Measurements from ENCODE around the gene GFRA4.
"Not testable (repeated sequence)": the region's sequence is repeated elsewhere in the genome, so short reads cannot be mapped to it uniquely, and the experiment has no call there.

GFRA4 gene

DNA sequence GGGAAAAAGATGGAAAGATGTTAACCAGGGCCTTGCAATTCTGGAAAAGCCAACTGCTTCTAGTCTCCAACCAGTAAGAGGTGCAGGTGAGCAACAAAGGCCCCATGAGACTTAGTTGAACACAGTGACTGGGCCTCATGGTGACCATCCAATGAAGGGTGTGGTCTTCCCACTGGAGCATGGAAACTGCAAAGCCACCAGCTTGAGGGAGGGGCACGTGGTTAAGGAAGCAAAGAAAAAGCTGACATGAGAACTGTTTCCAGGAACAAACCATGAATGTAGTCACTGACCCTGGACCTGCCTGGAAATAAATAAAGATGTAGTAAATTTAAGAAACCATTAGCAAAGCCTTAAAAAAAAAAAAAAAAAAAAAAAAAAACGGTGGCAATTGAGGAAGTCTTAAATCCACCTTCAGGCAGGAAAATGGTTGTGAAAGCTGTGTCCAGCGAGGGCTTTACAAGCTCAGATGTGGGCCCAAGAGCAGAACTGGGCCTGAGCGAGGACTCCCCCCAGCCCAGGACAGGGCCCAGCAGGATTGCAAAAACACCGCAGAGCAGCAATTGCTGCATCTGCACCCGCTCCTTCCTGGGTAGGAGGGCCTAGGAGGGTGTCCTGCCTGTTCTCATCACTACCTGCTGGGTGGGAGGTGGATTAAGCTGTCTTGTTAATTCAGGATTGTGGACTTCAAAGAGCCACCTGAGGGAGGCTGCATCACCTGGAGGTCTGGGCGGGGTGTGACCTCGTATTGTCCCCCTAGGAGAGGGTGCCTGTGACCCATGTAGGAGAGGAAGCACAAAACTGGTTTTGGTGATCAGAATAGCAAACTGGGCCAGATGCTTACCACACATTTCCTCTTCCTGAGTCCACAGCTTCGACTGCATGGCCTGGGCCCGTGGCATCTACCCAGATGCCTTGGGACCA lies 10.3 kb downstream of the GFRA4 start:
- peak in 1 of 3 donors; percentile 40 for DNase-seq

DNA sequence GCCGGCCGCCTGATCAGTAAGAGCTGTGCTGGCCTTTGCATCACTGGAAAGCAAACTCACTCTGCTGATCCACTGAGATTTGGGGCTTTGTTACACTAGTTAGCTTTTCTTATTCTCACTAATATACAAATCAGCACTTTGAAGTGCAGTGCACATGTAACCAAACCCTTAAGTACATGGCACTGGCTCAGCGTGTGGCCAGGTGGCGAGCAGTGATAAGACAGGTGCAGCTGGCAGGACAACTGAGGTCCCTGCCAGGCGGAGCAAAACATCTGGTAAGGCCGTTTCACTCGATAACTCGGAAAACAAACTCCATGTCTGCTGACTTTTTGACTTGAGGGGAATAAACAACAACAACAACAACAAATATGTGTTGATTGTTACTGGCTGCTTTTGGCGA lies 11.0 kb downstream of the GFRA4 start:
- peak in 1 of 3 donors; percentile 21 for DNase-seq

DNA sequence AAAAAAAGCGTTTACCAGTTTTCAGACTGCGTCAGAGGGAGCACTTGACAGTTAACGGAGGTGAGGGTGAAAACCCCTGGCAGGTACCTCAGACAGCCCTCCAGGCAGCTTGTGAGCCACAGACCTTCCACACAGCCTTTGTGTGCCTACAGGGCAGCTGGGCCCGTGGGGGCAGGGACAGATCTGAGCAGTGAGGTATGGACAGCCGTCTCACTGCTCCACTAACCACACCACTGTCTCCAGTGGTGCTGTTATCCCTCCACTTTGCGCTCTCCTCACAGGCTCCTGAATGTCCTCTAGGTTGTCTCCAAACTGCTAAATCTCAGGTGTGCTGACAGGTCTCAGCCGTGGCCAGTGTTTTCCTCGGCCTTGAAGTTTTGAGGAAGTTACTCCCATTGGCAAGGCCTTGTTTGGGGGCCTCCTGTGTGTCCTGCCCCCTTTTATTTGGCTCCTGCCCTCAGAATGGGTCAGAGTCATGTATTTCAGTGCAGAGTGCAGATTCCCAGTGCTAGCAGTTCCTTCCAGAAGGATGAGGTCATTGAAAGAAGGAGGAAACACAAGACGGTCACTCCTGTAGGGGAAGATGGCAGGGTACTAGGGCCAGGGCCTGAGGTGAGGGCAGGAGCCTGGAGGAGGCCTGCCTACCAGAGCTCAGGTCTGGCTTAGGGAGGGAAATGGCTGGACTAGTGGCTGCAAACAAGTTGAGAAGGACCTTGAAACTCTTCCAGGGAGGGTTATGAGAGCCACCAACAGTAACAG lies 11.8 kb downstream of the GFRA4 start:
- peak in 2 of 3 donors; percentile 30 to 34 for DNase-seq

DNA sequence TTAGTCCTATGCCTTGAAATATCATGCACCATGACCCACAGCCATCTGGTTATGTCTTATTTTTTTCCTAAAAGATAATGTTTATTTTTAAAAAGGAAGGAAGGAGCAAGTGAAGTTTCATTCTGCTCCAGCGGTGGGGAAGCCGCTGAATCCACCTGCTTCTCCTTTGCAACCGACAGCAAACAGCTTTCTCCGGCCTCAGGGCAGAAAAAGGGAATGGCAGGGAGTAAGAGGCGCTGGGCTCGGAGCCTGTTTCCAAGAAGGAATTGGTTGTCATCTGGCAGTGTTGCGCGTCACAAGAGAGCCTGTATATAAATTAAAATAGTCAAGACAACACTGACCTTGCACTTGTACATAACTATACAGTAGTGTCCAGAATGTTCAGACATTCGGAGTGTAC lies 14.2 kb downstream of the GFRA4 start:
- DNase-seq, result no peak

- DNase-seq, result no peak
Measured at GRCh38 chr20:3647473-3647872, 15.7 kb downstream of the GFRA4 start.

DNA sequence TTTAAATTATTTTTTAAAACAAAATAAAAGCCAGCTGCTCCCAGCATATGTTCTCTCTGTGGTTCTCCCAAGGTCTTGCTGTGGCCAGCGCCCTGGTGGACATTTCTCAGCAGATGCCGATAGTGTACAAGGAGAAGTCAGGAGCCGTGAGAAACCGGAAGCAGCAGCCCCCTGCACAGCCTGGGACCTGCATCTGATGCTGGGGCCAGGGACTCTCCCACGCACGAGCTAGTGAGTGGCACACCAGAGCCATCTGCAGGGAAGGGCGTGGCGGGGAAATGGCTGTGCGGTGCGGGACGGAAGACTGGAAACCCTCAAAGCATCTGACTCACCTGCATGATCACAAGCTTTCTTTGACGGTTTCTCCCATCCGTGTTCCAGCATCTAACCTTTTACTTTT lies 16.5 kb downstream of the GFRA4 start:
- no peak for DNase-seq

DNA sequence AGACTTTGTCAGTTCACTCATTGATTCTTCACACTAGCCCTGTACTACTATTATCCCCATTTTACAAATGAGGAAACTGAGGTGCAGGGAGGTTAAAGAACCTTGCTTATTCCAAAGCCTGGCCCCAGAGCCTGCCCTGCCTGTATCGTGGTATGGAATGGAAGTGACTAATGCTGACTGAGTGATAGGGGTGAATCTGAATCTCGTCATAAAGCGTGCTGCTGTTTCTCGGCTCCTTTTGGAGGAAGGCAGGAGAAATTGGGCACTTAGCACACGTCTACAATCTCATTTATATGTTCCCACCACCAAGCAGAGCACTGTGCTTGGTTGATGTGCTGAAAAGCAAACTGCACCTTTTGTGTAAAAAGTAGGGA lies 17.1 kb downstream of the GFRA4 start:
- DNase-seq, result no peak

- DNase-seq, result no peak
Measured at GRCh38 chr20:3645309-3646066, 17.7 kb downstream of the GFRA4 start.

DNA sequence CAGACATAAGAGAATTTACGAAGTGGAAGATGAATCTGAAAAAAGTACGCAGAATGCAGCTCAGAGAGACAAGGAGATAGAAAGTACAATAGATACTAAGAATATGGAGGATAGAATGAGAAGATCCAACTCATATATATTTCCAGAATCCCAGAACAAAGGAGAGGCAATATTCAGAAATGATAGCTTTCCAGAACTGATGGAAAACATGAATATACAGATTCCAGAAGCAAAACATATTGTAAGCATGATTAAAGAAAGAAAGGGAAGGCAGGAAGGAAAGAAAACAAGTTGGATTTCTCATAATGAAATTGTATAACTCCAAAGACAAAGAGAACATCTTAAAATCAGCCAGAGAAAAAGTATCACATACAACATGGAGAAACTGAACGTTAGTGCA lies 22.9 kb downstream of the GFRA4 start:
- DNase-seq, result no peak

DNA sequence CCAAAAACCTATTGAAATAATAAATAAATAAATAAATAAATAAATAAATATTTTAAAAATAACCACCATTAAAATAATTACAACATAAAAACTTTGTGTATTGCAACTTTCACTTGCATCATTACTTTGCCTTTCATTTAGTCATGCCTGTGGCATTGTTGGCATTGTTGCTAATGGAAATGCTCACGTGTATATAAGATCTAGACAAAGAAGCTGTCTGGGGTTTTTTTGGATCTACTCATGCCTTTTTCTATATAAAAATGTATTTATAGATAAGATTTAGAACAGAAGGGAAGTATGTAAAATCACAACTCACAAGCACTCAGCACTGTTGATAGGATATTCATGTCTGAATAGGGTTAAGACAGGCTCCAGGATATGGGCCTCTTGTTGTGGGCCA lies 27.9 kb downstream of the GFRA4 start:
- DNase-seq, result no peak

DNA sequence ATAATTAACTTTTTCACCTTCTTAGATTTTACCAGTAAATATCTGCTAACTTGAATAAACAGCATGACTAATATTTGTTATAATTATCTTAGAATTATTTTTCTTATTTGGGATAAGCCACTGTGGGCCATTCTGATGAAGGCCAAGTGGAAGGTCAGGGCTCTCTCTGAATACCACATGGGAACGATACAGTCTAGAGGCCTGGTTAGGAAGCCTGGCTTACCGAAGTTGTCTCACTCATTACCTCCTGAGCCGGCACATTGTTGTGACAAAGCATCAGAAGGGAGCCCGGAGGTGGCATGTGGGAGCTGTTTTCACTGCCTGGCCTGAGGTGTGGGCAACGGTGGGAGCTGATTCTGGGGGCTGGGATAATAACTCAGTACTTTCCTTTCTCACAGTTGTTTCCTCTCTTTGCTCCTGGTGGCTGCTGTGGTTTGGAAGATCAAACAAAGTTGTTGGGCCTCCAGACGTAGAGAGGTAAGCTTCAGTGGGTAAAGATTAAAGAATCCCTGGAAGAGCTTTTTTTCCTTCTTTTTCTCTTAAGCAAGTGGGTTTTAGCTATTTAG lies 29.2 kb downstream of the GFRA4 start:
- DNase-seq, result peak in 1 of 3 donors; percentile 8

DNA sequence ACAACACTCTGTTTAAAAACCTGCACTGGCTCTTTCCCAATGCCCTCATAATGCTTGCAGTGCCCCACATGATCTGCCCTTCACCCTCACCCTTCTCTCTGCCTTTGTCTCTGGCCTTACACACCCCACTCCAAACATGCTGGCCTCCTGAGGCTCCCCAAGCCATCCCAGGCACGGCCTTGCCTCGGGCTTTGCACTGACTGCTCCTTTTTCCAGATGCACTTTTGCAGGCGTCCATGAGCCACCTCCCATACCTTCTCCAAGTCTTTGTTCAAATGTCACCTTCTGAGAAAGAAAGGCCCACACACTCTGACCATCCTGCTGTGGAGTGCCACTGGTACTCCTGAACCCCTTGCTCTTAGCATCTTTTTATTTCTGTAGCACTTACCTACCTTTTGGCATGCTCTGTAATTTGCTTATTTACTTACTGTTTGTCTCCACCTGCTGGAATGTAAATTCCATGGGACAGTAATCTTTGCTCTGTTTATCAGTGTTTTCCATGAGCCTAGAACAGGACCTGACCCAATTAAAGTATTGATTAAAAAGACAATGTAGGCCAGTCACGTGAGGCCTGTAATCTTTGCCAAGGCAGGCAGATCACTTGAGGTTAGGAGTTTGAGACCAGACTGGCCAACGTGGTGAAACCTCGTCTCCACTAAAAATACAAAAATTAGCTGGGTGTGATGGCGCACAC lies 30.7 kb downstream of the GFRA4 start:
- no peak for DNase-seq

DNA sequence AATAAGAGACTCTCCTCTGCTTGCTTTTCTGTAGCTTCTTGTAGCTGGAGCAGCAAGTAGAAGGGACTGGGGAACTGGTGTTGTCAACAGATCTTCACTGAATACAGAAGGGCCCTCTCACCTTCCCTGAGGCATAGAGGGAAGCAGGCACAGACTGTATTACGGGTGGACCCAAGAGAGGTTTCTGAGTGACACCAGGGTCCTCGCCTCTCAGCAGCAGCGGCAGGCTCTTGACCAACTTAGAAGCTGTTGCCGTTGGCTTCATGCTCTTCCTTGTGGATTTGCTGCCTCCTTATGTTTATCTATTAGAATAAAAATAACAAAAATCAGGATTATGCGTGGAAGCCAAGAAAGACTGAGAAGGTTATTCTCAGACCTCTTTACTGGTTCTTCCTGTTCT lies 31.7 kb downstream of the GFRA4 start:
- no peak for DNase-seq

GRCh38 chr20:3630429-3630828 lies 32.8 kb downstream of the GFRA4 start:
- no peak for DNase-seq

GRCh38 chr20:3629893-3630292 lies 33.3 kb downstream of the GFRA4 start:
- DNase-seq, result peak in 1 of 3 donors; percentile 10

DNA sequence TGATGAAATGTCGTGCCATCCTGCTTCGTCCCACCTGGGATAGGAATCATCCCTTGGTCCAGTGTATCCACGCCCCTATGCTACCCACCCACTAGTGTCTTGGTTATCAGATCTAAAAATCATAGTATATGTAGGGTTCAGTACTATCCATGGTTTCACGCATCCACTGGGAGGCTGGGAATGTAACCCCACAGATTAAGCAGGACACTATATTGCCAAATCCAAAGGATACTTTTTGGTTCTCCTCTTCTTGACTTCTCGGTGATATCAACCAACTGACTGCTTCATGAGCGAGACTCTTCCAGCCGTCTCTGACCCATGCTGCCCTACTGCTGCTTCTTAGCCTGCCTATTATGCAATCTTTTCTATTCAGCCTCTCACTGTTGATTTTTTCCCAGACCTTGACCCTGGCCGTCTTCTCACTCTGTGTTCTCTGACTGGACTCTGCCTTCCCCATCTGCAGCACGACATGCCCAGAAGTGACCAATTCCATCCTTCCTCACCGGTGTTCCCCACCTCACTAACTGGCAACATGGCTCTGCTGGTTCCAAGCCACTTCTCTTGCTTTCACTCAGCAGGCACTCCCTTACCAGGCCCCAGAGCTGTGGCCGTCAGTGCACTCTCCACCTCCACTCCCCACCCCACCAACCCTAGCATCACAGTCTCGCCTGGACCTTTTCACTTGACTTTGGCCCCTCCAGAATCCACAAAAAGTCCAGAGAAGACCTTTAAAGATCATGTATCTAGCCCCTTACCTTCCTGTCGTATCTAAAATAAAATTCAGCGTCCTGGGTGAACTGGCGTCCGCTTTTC lies 34.5 kb downstream of the GFRA4 start:
- no peak for DNase-seq

DNA sequence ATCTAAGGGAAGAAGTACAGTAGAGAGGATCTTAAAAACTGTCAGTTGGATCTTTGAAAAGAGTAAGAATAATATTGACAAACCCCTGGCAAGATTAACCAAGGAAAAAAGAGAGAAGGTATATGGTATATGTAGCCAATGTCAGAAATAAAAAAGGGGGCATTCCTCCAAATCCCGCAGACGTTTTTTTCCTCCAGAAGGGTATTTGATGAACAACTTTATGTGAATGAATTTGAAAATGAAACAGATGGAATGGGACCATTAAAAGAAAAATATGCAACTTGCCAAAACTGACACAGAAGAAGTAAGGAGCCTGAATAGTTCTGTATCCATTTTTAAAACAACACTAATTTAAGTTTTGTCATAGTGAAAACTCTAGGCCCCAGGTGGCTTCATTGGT lies 35.7 kb downstream of the GFRA4 start:
- no peak for DNase-seq

GRCh38 chr20:3622406-3622805 lies 40.8 kb downstream of the GFRA4 start:
- no peak for DNase-seq

- peak in 1 of 3 donors; percentile 18 for DNase-seq
Measured at GRCh38 chr20:3621111-3621510, 42.1 kb downstream of the GFRA4 start.

GRCh38 chr20:3616250-3616649 lies 46.9 kb downstream of the GFRA4 start:
- DNase-seq, result peak in 1 of 3 donors; percentile 29

DNA sequence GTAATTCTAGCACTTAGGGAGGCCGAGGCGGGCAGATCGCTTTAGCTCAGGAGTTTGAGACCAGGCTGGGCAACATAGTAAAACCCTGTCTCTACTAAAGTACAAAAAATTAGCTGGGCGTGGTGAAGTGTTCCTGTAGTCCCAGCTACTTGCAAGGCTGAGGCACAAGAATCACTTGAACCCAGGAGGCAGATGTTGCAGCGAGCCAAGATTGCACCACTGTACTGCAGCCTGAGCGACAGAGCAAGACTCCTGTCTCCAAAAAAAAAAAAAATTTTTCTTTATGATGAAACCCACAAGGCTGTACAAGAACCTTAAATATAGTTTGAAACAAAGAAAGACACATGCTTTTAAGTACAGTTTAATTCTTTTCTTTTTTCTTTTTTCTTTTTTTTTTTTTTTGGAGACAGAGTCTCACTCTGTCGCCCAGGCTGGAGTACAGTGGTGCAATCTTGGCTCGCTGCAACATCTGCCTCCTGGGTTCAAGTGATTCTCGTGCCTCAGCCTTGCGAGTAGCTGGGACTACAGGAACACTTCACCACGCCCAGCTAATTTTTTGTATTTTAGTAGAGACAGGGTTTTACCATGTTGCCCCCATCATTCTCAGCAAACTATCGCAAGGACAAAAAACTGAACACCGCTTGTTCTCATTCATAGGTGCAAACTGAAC lies 47.9 kb downstream of the GFRA4 start:
- DNase-seq, result not testable (repeated sequence)

Measured in suppressor macrophage treated with lipopolysaccharide for 1 hour (primary cell).